ENCODE results near the gene LRRC46.

DNA sequence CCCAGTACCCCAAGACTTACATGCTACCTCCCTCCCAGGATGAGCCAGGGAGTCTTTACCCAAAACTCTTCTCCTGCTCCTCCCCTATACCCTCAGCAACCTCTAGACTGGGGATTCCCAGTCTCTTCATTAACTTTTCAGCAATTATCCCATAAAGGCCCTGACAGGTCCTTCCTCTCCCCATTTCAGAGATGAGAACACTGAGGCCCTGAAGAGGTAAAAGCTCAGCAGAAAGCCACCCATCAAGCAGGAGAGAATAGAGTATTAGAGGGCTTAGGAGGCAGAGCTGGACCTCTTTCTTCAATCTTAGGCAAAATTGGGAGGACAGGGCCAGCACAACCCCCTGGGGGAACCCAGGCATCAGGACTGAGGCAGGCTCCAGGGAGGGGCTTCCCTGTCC, 25.4 kb downstream of the LRRC46 start:
- no peak for TF ChIP-seq POLR2AphosphoS5 (IDR thresholded peaks at IDR 0.05; ENCODE audit: low read depth, low read length)
- TF ChIP-seq POU2F2 (IDR thresholded peaks at IDR 0.05; ENCODE audit: low read depth, low read length) = no peak

All from GM12891 (cell line).